ENCODE results near the gene NAV3.

GRCh38 chr12:78057075-78057474 lies 226.4 kb downstream of the NAV3 start:
- no peak for TF ChIP-seq CTCF (IDR thresholded peaks at IDR 0.05; ENCODE audit: low read length)
- no peak for TF ChIP-seq EZH2phosphoT487 (IDR thresholded peaks at IDR 0.05; ENCODE audit: low read length)
- TF ChIP-seq EZH2 (optimal IDR thresholded peaks at IDR 0.05; ENCODE audit: low read depth, low read length): no peak
